HepG2 (cell line): Measurements from ENCODE around the gene GPX7. TPM values are rescaled to one million over a fixed set of nuclear protein-coding genes. Genes with fewer than 3 reads are reported as not detected.

Source experiments
- GABPB1 ChIP-seq: IDR thresholded peaks from 2 replicates; pipeline ENCODE4 v1.6.1; 2016; ENCODE audit warnings: mild to moderate bottlenecking, missing genetic modification reagents, moderate library complexity, missing compliant biosample characterization
- GTF3A ChIP-seq: sonication (generic); formaldehyde crosslinking; conservative IDR thresholded peaks from 2 replicates; pipeline ENCODE4 v1.4.0; 2020; ENCODE audit warnings: mild to moderate bottlenecking, missing genetic modification reagents
- HMG20A ChIP-seq: IDR thresholded peaks from 2 replicates; pipeline ENCODE4 v1.6.1; 2016; ENCODE audit warnings: borderline replicate concordance
- KDM2A ChIP-seq: sonication (generic); formaldehyde crosslinking; IDR thresholded peaks from 2 replicates; pipeline ENCODE4 v1.4.0; 2020; ENCODE audit warnings: low read depth, missing genetic modification reagents, borderline replicate concordance
- KDM5A ChIP-seq: fragments of 200-600 bp; sonication (generic); IDR thresholded peaks from 2 replicates; pipeline ENCODE4 v1.7.0; 2018; ENCODE audit warnings: antibody characterized with exemption, mild to moderate bottlenecking, low read length, borderline replicate concordance
- MAF1 ChIP-seq: sonication (generic); formaldehyde crosslinking; IDR thresholded peaks from 2 replicates; pipeline ENCODE4 v1.5.0; 2020; ENCODE audit warnings: missing genetic modification reagents, borderline replicate concordance
- NCOA2 ChIP-seq: sonication (generic); formaldehyde crosslinking; IDR thresholded peaks from 2 replicates; pipeline ENCODE4 v1.8.0; 2022; ENCODE audit warnings: inconsistent platforms
- RBM39 ChIP-seq: fragments of 200-400 bp; formaldehyde crosslinking; IDR thresholded peaks from one replicate; pipeline ENCODE4 v1.6.1; 2018; ENCODE audit warnings: antibody characterized with exemption, mild to moderate bottlenecking, low read depth, low read length; ENCODE audit not compliant: poor library complexity, severe bottlenecking
- TMF1 ChIP-seq: sonication (generic); formaldehyde crosslinking; IDR thresholded peaks from 2 replicates; pipeline ENCODE4 v1.8.1; 2022; ENCODE audit warnings: low read depth, missing genetic modification reagents
- ZBTB7B ChIP-seq: sonication (generic); formaldehyde crosslinking; IDR thresholded peaks from 2 replicates; pipeline ENCODE4 v1.4.0; 2020; ENCODE audit warnings: missing genetic modification reagents
- ZMYM4 ChIP-seq: sonication (generic); formaldehyde crosslinking; IDR thresholded peaks from 2 replicates; pipeline ENCODE4 v1.8.1; 2023; ENCODE audit warnings: mild to moderate bottlenecking, missing genetic modification reagents
- ZNF329 ChIP-seq: sonication (generic); formaldehyde crosslinking; IDR thresholded peaks from 2 replicates; pipeline ENCODE4 v1.9.0; 2021; ENCODE audit warnings: low read depth, mild to moderate bottlenecking, missing genetic modification reagents
- ZNF382 ChIP-seq: sonication (generic); formaldehyde crosslinking; IDR thresholded peaks from 2 replicates; pipeline ENCODE4 v1.5.0; 2020; ENCODE audit warnings: missing genetic modification reagents, mild to moderate bottlenecking, borderline replicate concordance
- ZNF607 ChIP-seq: sonication (generic); formaldehyde crosslinking; IDR thresholded peaks from 2 replicates; pipeline ENCODE4 v1.5.1; 2020; ENCODE audit warnings: missing genetic modification reagents, mild to moderate bottlenecking, borderline replicate concordance
- ZSCAN22 ChIP-seq: sonication (generic); formaldehyde crosslinking; IDR thresholded peaks from 2 replicates; pipeline ENCODE4 v1.4.0; 2020; ENCODE audit warnings: mild to moderate bottlenecking, missing genetic modification reagents
- polyA plus RNA-seq, 8 experiments: library from polyadenylated mRNA; depleted of rRNA in 3 of 8; stranded (reverse) in 7 of 8; unstranded in 1 of 8; fragments of >200 nt; fragmentation: Illumina TruSeq in 4 of 8; extraction: Trizol in 4 of 8; gene quantifications; 2 replicates each; pipeline versions ENCODE4 v1.2.1 to v1.2.3, GENCODE V29; 2011 to 2016; ENCODE audit warnings: low read depth in 4 of 8, missing spikeins in 1 of 8, mixed read lengths in 1 of 8; ENCODE audit not compliant: insufficient read depth in 1 of 8
- total RNA-seq, 5 experiments: library from RNA; depleted of rRNA; stranded (reverse); fragments of >200 nt; fragmentation: Illumina TruSeq; extraction: Trizol; gene quantifications; 2 replicates each; pipeline ENCODE4 v1.2.3, GENCODE V29; 2016; ENCODE audit warnings: low read depth in 1 of 5
- TF ChIP-seq, protein P1 (sequence below): sonication (generic); formaldehyde crosslinking; IDR thresholded peaks from 2 replicates; pipeline ENCODE4 v1.8.0; 2022; ENCODE audit warnings: missing genetic modification reagents, mild to moderate bottlenecking, inconsistent platforms, borderline replicate concordance
- TF ChIP-seq, protein P2 (sequence below): sonication (generic); formaldehyde crosslinking; IDR thresholded peaks from 2 replicates; pipeline ENCODE4 v1.4.0; 2020; ENCODE audit warnings: mild to moderate bottlenecking, missing genetic modification reagents
- TF ChIP-seq, protein P3 (sequence below): sonication (generic); formaldehyde crosslinking; IDR thresholded peaks from 2 replicates; pipeline ENCODE4 v1.4.0; 2020; ENCODE audit warnings: mild to moderate bottlenecking, missing genetic modification reagents
- TF ChIP-seq, protein P4 (sequence below): sonication (generic); formaldehyde crosslinking; IDR thresholded peaks from 2 replicates; pipeline ENCODE4 v1.4.0; 2020; ENCODE audit warnings: low read depth, mild to moderate bottlenecking, missing genetic modification reagents
- TF ChIP-seq, protein P5 (sequence below): sonication (generic); formaldehyde crosslinking; IDR thresholded peaks from 2 replicates; pipeline ENCODE4 v1.5.1; 2020; ENCODE audit warnings: mild to moderate bottlenecking, missing genetic modification reagents, moderate library complexity

GPX7 gene
- total and polyA plus RNA-seq, 2 of the 13 experiments (the other 11 are each of a cell fraction or from before 2014, with no cell fraction given): 14.1 to 16.2 TPM

DNA sequence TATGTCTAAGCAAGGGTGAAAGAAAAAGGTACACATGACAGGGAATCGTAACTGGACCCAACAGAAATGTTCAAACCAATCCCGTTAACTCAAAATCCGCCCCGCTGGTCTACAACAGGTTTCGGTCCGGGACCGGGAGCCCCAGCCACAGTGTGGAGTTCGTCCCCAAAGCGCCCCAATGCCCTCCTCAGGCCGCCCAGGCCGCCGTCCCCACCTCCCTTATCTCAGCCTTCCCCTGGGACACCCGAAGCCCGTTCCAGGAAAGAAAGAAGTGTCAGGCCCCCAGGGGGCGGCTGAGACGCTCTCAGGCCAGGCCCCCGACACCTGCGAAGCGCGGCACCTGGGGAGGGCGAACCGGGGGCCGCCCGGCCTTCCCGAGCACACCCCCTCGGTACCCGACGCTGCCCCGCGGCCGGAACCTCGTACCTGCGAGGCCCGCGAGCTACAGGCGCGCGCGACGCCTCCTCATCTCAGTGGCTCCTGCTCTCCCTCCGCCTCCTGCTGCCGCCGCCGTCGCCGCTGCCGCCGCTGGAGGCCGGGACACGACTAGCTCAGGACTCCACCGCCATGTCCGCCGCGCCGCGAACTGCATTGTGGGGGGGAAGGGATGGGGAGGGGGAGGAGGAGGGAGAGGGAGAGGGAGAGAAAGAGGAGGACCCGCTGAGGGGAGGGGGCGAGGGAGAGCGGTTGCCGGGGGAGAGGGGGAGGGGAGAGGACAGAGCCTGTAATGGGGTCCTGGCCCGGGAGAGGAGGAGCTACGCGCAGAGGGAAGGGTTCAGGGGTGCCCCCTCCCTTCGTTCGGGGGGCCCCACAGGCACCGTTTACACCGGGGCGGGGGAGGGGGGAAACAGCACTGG is 49.4 kb upstream of the GPX7 start, which contains the start of gene TUT4 (continued):
- TF ChIP-seq, protein P1, sequence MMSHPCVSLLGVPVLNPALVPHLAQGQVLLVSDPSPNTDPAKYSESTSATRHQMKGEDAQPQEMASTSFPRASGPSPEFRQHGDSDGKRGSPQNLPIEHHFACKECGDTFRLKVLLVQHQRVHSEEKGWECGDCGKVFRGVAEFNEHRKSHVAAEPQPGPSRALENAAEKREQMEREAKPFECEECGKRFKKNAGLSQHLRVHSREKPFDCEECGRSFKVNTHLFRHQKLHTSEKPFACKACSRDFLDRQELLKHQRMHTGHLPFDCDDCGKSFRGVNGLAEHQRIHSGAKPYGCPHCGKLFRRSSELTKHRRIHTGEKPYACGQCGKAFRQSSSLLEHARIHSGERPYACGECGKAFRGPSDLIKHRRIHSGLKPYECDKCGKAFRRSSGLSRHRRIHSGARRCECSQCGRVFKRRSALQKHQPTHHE (CRISPR knock-in tag): peak; percentile 38; the same call in 1 of the 2 replicates
- TF ChIP-seq, protein P2, sequence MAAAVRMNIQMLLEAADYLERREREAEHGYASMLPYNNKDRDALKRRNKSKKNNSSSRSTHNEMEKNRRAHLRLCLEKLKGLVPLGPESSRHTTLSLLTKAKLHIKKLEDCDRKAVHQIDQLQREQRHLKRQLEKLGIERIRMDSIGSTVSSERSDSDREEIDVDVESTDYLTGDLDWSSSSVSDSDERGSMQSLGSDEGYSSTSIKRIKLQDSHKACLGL: peak; percentile 79
- TF ChIP-seq, protein P3, sequence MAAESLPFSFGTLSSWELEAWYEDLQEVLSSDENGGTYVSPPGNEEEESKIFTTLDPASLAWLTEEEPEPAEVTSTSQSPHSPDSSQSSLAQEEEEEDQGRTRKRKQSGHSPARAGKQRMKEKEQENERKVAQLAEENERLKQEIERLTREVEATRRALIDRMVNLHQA: no peak
- TF ChIP-seq HMG20A (CRISPR knock-in tag) (no peak), TMF1 (CRISPR knock-in tag) (no peak), MAF1 (CRISPR knock-in tag) (0 out of 2 replicates have a peak, but pooled peaks have one; percentile 31), ZNF329 (CRISPR knock-in tag) (0 out of 2 replicates have a peak, but pooled peaks have one; percentile 51), GTF3A (CRISPR knock-in tag) (no peak), ZBTB7B (peak; percentile 53), GABPB1 (CRISPR knock-in tag) (peak; percentile 67; the same call in 1 of the 2 replicates), KDM5A (peak; percentile 24; the same call in 1 of the 2 replicates), KDM2A (CRISPR knock-in tag) (peak; percentile 2; the same call in 1 of the 2 replicates), ZSCAN22 (CRISPR knock-in tag) (no peak), NCOA2 (CRISPR knock-in tag) (no peak), RBM39 (peak; percentile 8), ZNF382 (CRISPR knock-in tag) (no peak), ZMYM4 (CRISPR knock-in tag) (peak; percentile 72; the same call in 1 of the 2 replicates), ZNF607 (CRISPR knock-in tag) (peak; percentile 66)
- TF ChIP-seq, protein P4, sequence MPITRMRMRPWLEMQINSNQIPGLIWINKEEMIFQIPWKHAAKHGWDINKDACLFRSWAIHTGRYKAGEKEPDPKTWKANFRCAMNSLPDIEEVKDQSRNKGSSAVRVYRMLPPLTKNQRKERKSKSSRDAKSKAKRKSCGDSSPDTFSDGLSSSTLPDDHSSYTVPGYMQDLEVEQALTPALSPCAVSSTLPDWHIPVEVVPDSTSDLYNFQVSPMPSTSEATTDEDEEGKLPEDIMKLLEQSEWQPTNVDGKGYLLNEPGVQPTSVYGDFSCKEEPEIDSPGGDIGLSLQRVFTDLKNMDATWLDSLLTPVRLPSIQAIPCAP: no peak
- TF ChIP-seq, protein P5, sequence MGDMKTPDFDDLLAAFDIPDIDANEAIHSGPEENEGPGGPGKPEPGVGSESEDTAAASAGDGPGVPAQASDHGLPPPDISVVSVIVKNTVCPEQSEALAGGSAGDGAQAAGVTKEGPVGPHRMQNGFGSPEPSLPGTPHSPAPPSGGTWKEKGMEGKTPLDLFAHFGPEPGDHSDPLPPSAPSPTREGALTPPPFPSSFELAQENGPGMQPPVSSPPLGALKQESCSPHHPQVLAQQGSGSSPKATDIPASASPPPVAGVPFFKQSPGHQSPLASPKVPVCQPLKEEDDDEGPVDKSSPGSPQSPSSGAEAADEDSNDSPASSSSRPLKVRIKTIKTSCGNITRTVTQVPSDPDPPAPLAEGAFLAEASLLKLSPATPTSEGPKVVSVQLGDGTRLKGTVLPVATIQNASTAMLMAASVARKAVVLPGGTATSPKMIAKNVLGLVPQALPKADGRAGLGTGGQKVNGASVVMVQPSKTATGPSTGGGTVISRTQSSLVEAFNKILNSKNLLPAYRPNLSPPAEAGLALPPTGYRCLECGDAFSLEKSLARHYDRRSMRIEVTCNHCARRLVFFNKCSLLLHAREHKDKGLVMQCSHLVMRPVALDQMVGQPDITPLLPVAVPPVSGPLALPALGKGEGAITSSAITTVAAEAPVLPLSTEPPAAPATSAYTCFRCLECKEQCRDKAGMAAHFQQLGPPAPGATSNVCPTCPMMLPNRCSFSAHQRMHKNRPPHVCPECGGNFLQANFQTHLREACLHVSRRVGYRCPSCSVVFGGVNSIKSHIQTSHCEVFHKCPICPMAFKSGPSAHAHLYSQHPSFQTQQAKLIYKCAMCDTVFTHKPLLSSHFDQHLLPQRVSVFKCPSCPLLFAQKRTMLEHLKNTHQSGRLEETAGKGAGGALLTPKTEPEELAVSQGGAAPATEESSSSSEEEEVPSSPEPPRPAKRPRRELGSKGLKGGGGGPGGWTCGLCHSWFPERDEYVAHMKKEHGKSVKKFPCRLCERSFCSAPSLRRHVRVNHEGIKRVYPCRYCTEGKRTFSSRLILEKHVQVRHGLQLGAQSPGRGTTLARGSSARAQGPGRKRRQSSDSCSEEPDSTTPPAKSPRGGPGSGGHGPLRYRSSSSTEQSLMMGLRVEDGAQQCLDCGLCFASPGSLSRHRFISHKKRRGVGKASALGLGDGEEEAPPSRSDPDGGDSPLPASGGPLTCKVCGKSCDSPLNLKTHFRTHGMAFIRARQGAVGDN (CRISPR knock-in tag): peak; percentile 83
